GM19328 (cell line): Measurements from ENCODE around the gene ELOVL7.
"Not testable (repeated sequence)": the region's sequence is repeated elsewhere in the genome, so short reads cannot be mapped to it uniquely, and the experiment has no call there.

Experiments
- ATAC-seq: cut with Tn5 transposase; IDR thresholded peaks from one replicate; pipeline ENCODE4 v1.9.1; 2021; ENCODE audit warnings: mild to moderate bottlenecking, moderate library complexity; ENCODE audit not compliant: unreplicated experiment

ELOVL7 gene

DNA sequence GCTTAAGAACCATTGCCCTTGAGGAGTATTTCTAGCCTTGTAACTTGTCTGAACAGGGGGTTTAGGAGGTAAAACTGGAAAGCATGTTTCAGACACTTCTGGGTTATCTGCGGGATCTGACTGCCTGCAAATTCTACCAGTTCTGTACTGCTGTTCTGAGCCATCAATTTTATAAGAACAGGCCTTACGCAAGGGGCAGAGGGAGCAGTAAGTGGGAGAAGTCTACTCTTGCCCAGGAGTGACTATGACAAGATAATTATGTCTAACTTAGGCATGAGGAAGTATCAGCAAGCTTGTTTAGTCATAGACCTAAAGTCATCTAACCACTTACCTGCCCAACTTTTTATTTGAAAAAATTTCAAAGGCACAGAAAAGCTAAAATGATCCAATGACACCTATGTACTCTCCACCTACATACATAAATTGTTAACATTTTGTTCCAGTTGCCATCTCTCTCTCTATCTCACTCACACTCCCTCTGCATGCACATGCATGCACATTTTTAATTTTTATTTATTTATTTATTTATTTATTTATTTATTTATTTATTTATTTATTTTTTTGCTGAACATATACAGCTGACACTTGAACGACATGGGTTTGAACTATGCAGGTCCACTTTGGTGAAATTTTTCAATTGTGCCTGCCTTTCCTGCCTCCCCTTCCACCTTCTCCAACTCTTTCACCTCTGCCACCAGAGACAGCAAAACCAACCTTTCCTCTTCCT lies 125.7 kb downstream of the ELOVL7 start:
- no peak for ATAC-seq

- ATAC-seq: not testable (repeated sequence)
Measured at GRCh38 chr5:60715201-60715928, 128.7 kb downstream of the ELOVL7 start.

DNA sequence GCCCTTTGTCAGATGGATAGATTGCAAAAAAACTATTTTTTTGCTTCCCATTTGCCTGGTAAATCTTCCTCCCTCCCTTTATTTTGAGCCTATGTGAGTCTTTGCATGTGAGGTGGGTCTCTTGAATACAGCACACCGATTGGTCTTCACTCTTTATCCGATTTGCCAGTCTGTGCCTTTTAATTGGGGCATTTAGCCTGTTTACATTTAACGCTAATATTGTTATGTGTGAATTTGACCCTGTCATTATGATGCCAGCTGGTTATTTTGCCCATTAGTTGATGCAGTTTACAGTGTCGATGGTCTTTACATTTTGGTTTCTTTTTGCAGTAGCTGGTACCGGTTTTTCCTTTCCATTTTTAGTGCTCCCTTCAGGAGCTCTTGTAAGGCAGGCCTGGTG lies 131.1 kb downstream of the ELOVL7 start:
- ATAC-seq: no peak

- not testable (repeated sequence) for ATAC-seq
Measured at GRCh38 chr5:60711892-60712291, 132.2 kb downstream of the ELOVL7 start.

GRCh38 chr5:60710362-60710761 lies 133.7 kb downstream of the ELOVL7 start:
- ATAC-seq: no peak

GRCh38 chr5:60705144-60705543 lies 138.9 kb downstream of the ELOVL7 start:
- no peak for ATAC-seq

GRCh38 chr5:60703944-60704343 lies 140.1 kb downstream of the ELOVL7 start:
- ATAC-seq: no peak
